Measurements from ENCODE around the gene GSTP1. TPM values are rescaled to one million over a fixed set of nuclear protein-coding genes. Genes with fewer than 3 reads are reported as not detected.

GSTP1 gene
- total and polyA plus RNA-seq, 11 donors = 294 to 830 (median 393) TPM

GRCh38 chr11:67607507-67607906 is 23.9 kb downstream of the GSTP1 start:
- peaks cover 3 to 23% (median 17%) of the 10 kb centered on the region in 12 donors for H3K4me1 ChIP-seq
- ATAC-seq (no peak), DNase-seq (no peak)
- intact Hi-C loops (cut with DNase I) = loop anchor here in 1 of 10 donors (2.0 kb wide), 1 partner anchor 25 kb away; the partner anchor contains the start of gene GSTP1
- peaks cover 0 to 43% (median 42%) of the 10 kb centered on the region in 9 donors for H3K36me3 ChIP-seq
- H3K9me3 ChIP-seq = no peaks in the 10 kb centered on the region
- WGBS, 4 donors = 29 to 47% (median 41%) methylated on average over 9 of the region's 9 CpGs
- no peaks in the 10 kb centered on the region for H3K27me3 ChIP-seq
- TF ChIP-seq CTCF (IDR thresholded peaks at IDR 0.05) = no peak
- TF ChIP-seq POLR2A (IDR thresholded peaks at IDR 0.05) = no peak
- H3K4me3 ChIP-seq = peak overlapping the region; percentile 72 to 100 (median 94)
- H3K27ac ChIP-seq = peak overlapping the region in 10 of 12 donors; percentile 84 to 97 (median 92)

- no peaks in the 10 kb centered on the region for H3K9me3 ChIP-seq
- H3K36me3 ChIP-seq = peaks cover 0 to 52% (median 46%) of the 10 kb centered on the region in 9 donors
- intact Hi-C loops (cut with DNase I) = no loop called here
- no peaks in the 10 kb centered on the region for H3K27me3 ChIP-seq
- H3K4me3 ChIP-seq = no peak overlapping the region
- ATAC-seq (no peak), DNase-seq (no peak)
- TF ChIP-seq POLR2A (IDR thresholded peaks at IDR 0.05) = no peak
- no peak for TF ChIP-seq CTCF (IDR thresholded peaks at IDR 0.05)
- WGBS, 4 donors = 93 to 96% (median 94%) methylated on average over 7 to 8 of the region's 8 CpGs
- no peak overlapping the region for H3K27ac ChIP-seq
- H3K4me1 ChIP-seq = peaks cover 3 to 25% (median 18%) of the 10 kb centered on the region in 12 donors
Observed at GRCh38 chr11:67608486-67608885, 24.9 kb downstream of the GSTP1 start.

DNA sequence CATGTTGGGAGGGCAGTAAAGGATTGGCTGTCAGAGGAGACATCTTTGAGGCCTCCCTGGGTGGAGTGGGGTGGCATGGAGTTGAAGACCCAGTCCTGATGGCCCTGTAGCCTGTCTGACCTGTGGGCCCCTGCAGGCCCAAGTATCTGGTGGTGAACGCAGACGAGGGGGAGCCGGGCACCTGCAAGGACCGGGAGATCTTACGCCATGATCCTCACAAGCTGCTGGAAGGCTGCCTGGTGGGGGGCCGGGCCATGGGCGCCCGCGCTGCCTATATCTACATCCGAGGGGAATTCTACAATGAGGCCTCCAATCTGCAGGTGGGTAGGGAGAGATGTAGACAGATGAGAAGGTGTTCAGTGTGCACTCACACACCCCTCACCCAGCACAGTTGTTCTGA is 25.7 kb downstream of the GSTP1 start:
- intact Hi-C loops (cut with DNase I) = no loop called here
- H3K4me1 ChIP-seq = peaks cover 3 to 33% (median 26%) of the 10 kb centered on the region in 12 donors
- 89 to 97% (median 90%) methylated on average over 5 to 10 of the region's 10 CpGs for WGBS, 4 donors
- DNase-seq = no peak
- H3K27me3 ChIP-seq = peaks cover 0 to under 1% (median 0%) of the 10 kb centered on the region in 9 donors
- no peak overlapping the region for H3K27ac ChIP-seq
- ATAC-seq = no peak
- TF ChIP-seq CTCF (IDR thresholded peaks at IDR 0.05) (no peak), POLR2A (IDR thresholded peaks at IDR 0.05) (no peak)
- no peaks in the 10 kb centered on the region for H3K9me3 ChIP-seq
- H3K4me3 ChIP-seq = no peak overlapping the region
- peaks cover 0 to 52% (median 46%) of the 10 kb centered on the region in 9 donors for H3K36me3 ChIP-seq

DNA sequence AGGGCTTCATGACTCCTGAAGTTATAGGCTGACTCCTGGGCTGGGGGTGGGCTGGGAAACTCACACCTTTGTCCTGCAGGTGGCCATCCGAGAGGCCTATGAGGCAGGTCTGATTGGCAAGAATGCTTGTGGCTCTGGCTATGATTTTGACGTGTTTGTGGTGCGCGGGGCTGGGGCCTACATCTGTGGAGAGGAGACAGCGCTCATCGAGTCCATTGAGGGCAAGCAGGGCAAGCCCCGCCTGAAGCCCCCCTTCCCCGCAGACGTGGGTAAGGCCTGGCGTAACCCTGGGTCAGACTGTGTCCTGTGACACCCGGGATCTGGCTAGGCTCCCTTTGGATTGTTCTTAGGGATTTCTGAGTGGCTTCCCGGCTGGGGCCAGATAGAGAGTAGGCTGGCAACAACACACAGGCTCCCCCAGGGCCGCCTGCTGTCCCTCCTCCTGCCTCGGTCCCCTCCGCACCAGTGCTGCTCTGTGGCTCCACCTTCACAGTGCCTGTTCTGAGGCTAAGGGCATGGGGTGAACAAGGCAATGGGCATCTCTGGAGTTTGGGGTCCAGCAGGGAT is 26.8 kb downstream of the GSTP1 start:
- no peak for TF ChIP-seq POLR2A (IDR thresholded peaks at IDR 0.05)
- TF ChIP-seq CTCF (IDR thresholded peaks at IDR 0.05) = no peak
- 79 to 85% (median 83%) methylated on average over 7 to 15 of the region's 15 CpGs for WGBS, 4 donors
- Histone ChIP-seq H3K4me1 (peaks cover 3 to 37% (median 29%) of the 10 kb centered on the region in 12 donors), H3K4me3 (no peak overlapping the region), H3K27ac (no peak overlapping the region), H3K9me3 (no peaks in the 10 kb centered on the region), H3K27me3 (peaks cover 0 to 10% (median 0%) of the 10 kb centered on the region in 9 donors), H3K36me3 (peaks cover 0 to 52% (median 46%) of the 10 kb centered on the region in 9 donors)
- intact Hi-C loops (cut with DNase I) = loop anchor here in 1 of 10 donors (5.0 kb wide), 1 partner anchor 52 kb away; no protein-coding TSS in a partner anchor
- DNase-seq = no peak
- ATAC-seq = no peak
